OCI-LY7 (cell line): ENCODE measurements around the gene BAZ1A.

Experiments used
- EZH2phosphoT487 ChIP-seq: fragments of 200-600 bp; sonication (generic); IDR thresholded peaks from 2 replicates; pipeline ENCODE4 v1.6.1; 2018; ENCODE audit warnings: low read depth, borderline replicate concordance, mild to moderate bottlenecking, mixed run types, antibody characterized with exemption, low read length, moderate library complexity, mixed read lengths
- TF ChIP-seq, protein P1 (sequence below): fragments of 200-600 bp; sonication (generic); conservative IDR thresholded peaks from 2 replicates; pipeline ENCODE4 v1.5.1; 2014; ENCODE audit warnings: mild to moderate bottlenecking, antibody characterized with exemption, low read length, moderate library complexity, mixed read lengths

DNA sequence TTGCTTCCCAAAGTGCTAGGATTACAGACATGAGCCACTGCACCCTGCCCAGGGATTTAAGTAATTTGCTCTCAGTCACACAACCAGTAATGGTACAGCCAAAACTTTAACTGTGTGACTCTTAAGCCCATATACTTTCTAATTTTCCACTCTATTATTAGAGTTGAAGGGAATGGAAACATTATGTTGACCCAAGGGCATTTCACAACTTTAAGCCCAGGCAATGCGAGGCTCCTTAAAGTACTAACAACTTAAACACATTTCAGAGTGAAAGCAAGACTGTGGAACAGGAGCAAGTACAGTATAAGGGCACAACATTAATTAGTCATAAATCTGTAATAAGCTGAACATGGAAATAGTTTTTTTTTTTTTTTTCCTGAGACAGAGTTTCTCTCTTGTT, 39.8 kb downstream of the BAZ1A start:
- TF ChIP-seq, protein P1, sequence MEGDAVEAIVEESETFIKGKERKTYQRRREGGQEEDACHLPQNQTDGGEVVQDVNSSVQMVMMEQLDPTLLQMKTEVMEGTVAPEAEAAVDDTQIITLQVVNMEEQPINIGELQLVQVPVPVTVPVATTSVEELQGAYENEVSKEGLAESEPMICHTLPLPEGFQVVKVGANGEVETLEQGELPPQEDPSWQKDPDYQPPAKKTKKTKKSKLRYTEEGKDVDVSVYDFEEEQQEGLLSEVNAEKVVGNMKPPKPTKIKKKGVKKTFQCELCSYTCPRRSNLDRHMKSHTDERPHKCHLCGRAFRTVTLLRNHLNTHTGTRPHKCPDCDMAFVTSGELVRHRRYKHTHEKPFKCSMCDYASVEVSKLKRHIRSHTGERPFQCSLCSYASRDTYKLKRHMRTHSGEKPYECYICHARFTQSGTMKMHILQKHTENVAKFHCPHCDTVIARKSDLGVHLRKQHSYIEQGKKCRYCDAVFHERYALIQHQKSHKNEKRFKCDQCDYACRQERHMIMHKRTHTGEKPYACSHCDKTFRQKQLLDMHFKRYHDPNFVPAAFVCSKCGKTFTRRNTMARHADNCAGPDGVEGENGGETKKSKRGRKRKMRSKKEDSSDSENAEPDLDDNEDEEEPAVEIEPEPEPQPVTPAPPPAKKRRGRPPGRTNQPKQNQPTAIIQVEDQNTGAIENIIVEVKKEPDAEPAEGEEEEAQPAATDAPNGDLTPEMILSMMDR: no peak
- no peak for TF ChIP-seq EZH2phosphoT487
